B cell (primary cell): ENCODE results near the gene ODAD4. TPM values are rescaled to one million over a fixed set of nuclear protein-coding genes. Genes with fewer than 3 reads are reported as not detected.

Experiments used
- ATAC-seq: fragments of 200-7000 bp; cut with Tn5 transposase; one replicate; pipeline ENCODE4 v1.10.0; 2021; ENCODE audit warnings: low read depth, mild to moderate bottlenecking, moderate number of reproducible peaks, moderate library complexity
- CTCF ChIA-PET: fragments of 350-600 bp; sonication (Branson Sonifier 250); formaldehyde crosslinking; loops from one replicate; lab custom pipeline; 2021; ENCODE audit warnings: antibody characterized with exemption, inconsistent platforms; lab: Charles Lee
- POLR2A ChIA-PET: fragments of 350-600 bp; sonication (Branson Sonifier 250); formaldehyde crosslinking; loops from one replicate; lab custom pipeline; 2021; ENCODE audit warnings: antibody characterized with exemption; lab: Charles Lee
- DNase-seq: peaks from one replicate; pipeline ENCODE4 v3.0.0; 2013
- H2AFZ ChIP-seq: 2 replicates; pipeline ENCODE4 v1.6.1; 2012; ENCODE audit warnings: mild to moderate bottlenecking, low read depth, low read length; ENCODE audit not compliant: insufficient read depth, poor library complexity, severe bottlenecking
- H3K27ac ChIP-seq, 2 donors: 1 replicate in 1 of 2; 2 replicates in 1 of 2; pipeline ENCODE4 v1.5.1; 2012 to 2013; ENCODE audit warnings: low read length in 2 of 2, mild to moderate bottlenecking in 2 of 2, moderate library complexity in 1 of 2
- H3K27me3 ChIP-seq, 4 experiments: fragments of 200-600 bp in 1 of 4; sonication (generic) in 1 of 4; replicated peaks in 1 of 4; 1 replicate in 2 of 4; 2 replicates in 2 of 4; pipeline versions ENCODE4 v1.6.1 to v1.7.0; 2013 to 2016; ENCODE audit warnings: low read length in 3 of 4, mild to moderate bottlenecking in 2 of 4, mixed read lengths in 1 of 4, moderate library complexity in 1 of 4; ENCODE audit not compliant: insufficient read depth in 4 of 4, control insufficient read depth in 3 of 4; ENCODE audit errors: control extremely low read depth in 1 of 4
- H3K36me3 ChIP-seq, 2 experiments: replicated peaks in 1 of 2; 1 replicate in 1 of 2; 2 replicates in 1 of 2; pipeline versions ENCODE4 v1.6.1 to v1.7.1; 2013; ENCODE audit warnings: low read length in 1 of 2; ENCODE audit not compliant: insufficient read depth in 2 of 2, control insufficient read depth in 1 of 2; ENCODE audit errors: control extremely low read depth in 1 of 2, extremely low read depth in 1 of 2
- H3K4me1 ChIP-seq, 2 donors: fragments of 200-600 bp in 1 of 2; sonication (generic) in 1 of 2; 1 replicate in 1 of 2; 2 replicates in 1 of 2; pipeline versions ENCODE4 v1.5.1 to v1.6.1; 2013 to 2017; ENCODE audit warnings: low read length in 2 of 2; ENCODE audit not compliant: control insufficient read depth in 2 of 2, insufficient read depth in 2 of 2
- H3K4me2 ChIP-seq: replicated peaks from 2 replicates; pipeline ENCODE3; 2012; ENCODE audit warnings: mild to moderate bottlenecking, low read depth, low read length; ENCODE audit not compliant: poor library complexity, severe bottlenecking
- H3K4me3 ChIP-seq, 5 experiments: fragments of 200-600 bp in 1 of 5; sonication (generic) in 1 of 5; 1 replicate in 3 of 5; 2 replicates in 2 of 5; pipeline versions ENCODE4 v1.5.1 to v1.7.0; 2011 to 2016; ENCODE audit warnings: low read length in 4 of 5, mild to moderate bottlenecking in 4 of 5, low read depth in 2 of 5, control low read depth in 1 of 5, moderate library complexity in 1 of 5; ENCODE audit not compliant: insufficient read depth in 1 of 5; ENCODE audit errors: control extremely low read depth in 1 of 5, extremely low read depth in 1 of 5
- H3K79me2 ChIP-seq: fragments of 200-600 bp; sonication (generic); one replicate; pipeline ENCODE4 v1.6.0; 2016; ENCODE audit warnings: low read length; ENCODE audit not compliant: control insufficient read depth, insufficient read depth
- H3K9ac ChIP-seq: fragments of 200-600 bp; sonication (generic); 2 replicates; pipeline ENCODE4 v1.6.1; 2017; ENCODE audit warnings: mild to moderate bottlenecking, low read length, moderate library complexity
- H3K9me3 ChIP-seq, 3 donors: one replicate each; pipeline versions ENCODE4 v1.6.1 to v1.7.1; 2013; ENCODE audit warnings: low read length in 2 of 3; ENCODE audit not compliant: control insufficient read depth in 2 of 3, insufficient read depth in 1 of 3; ENCODE audit errors: control extremely low read depth in 1 of 3
- H4K20me1 ChIP-seq: 2 replicates; pipeline ENCODE4 v1.6.0; 2012; ENCODE audit warnings: mild to moderate bottlenecking, low read length; ENCODE audit not compliant: insufficient read depth, control insufficient read depth, poor library complexity, severe bottlenecking
- H3K27ac Mint-ChIP-seq: one replicate; pipeline ENCODE4 v1.8.0; 2021; ENCODE audit warnings: mixed read lengths
- H3K27me3 Mint-ChIP-seq: one replicate; pipeline ENCODE4 v1.8.0; 2021; ENCODE audit warnings: mixed read lengths
- H3K4me1 Mint-ChIP-seq: one replicate; pipeline ENCODE4 v1.8.0; 2021; ENCODE audit warnings: mixed read lengths
- H3K4me3 Mint-ChIP-seq: one replicate; pipeline ENCODE4 v1.8.0; 2021; ENCODE audit warnings: mixed read lengths
- H3K9me3 Mint-ChIP-seq: one replicate; pipeline ENCODE4 v1.8.0; 2022; ENCODE audit warnings: mixed read lengths; ENCODE audit not compliant: insufficient read depth
- CTCF ChIP-seq: fragments of 200-600 bp; IDR thresholded peaks from one replicate; pipeline ENCODE4 v1.8.0; 2022; ENCODE audit warnings: antibody characterized with exemption, mild to moderate bottlenecking
- EZH2 ChIP-seq: IDR thresholded peaks from 2 replicates; pipeline ENCODE4 v1.6.1; 2012; ENCODE audit warnings: borderline replicate concordance, low read depth, mild to moderate bottlenecking, moderate library complexity, low read length; ENCODE audit not compliant: insufficient read depth, poor library complexity, severe bottlenecking
- whole genome bisulfite sequencing: methylation state at CpG from one replicate; pipeline ENCODE4 v1.1.5; 2013; ENCODE audit warnings: missing lambda C conversion rate; ENCODE audit not compliant: insufficient coverage; 5-methylcytosine and 5-hydroxymethylcytosine counted together
- intact Hi-C: fragments of 100-400 bp; cut with micrococcal nuclease; formaldehyde crosslinking; loops from one replicate; pipeline ENCODE4 v1.10.0; 2022
- polyA plus RNA-seq: library from polyadenylated mRNA; depleted of rRNA; stranded (reverse); fragments of >200 nt; gene quantifications from 2 replicates; pipeline ENCODE4 v1.2.3, GENCODE V29; 2012
- total RNA-seq, 2 donors: library from RNA; stranded (reverse); fragments of 120-200 nt in 1 of 2; gene quantifications; 1 replicate in 1 of 2; 2 replicates in 1 of 2; pipeline versions ENCODE4 v1.2.3 to v1.2.4, GENCODE V29; 2013 to 2022

Gene ODAD4
- total and polyA plus RNA-seq, 2 donors (not counting 1 experiment from before 2014, with no cell fraction given), result 0.27 TPM; not detected in 1

- Mint-ChIP-seq H3K27me3 (peaks cover 3% of the 10 kb centered on the region), H3K27ac (no peak overlapping the region), H3K9me3 (no peaks in the 10 kb centered on the region), H3K4me3 (no peak overlapping the region), H3K4me1 (no peaks in the 10 kb centered on the region)
- Histone ChIP-seq H3K9me3 (no peaks in the 10 kb centered on the region), H3K27me3 (no peaks in the 10 kb centered on the region), H3K4me2 (no peak overlapping the region), H3K9ac (no peak overlapping the region), H3K27ac (no peak overlapping the region), H3K79me2 (no peaks in the 10 kb centered on the region), H3K4me1 (no peaks in the 10 kb centered on the region), H4K20me1 (no peaks in the 10 kb centered on the region), H3K36me3 (no peaks in the 10 kb centered on the region), H3K4me3 (no peak overlapping the region), H2AFZ (no peak overlapping the region)
- TF ChIP-seq EZH2, result no peak
- no peak for TF ChIP-seq CTCF
- 95% methylated on average over 3 of the region's 3 CpGs for WGBS
- DNase-seq (no peak), ATAC-seq (no peak)
- intact Hi-C loops, result no loop called here
- ChIA-PET CTCF (no interaction called here), POLR2A (no interaction called here)
Measured at GRCh38 chr17:41943492-41943891, 13.1 kb downstream of the ODAD4 start.

DNA sequence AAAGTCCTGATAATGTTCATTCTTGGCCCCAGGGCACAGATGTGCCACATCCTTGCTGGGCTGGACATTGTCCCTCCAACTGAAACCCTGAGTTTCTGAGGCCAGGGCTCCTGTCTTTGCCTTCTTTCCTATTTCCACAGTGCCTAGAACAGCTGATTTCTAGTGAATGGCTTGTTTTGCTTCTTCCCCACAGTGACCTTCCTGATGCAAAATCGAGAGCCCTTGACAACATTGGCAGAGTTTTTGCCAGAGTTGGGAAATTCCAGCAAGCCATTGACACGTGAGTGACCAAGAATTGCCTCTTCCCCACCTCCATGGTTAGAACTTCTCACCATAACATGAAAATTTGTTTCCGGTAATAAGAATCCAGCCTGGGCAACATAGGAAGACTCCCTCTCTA lies 14.5 kb downstream of the ODAD4 start:
- Mint-ChIP-seq H3K4me3 (no peak overlapping the region), H3K27ac (no peak overlapping the region), H3K4me1 (no peaks in the 10 kb centered on the region), H3K9me3 (no peaks in the 10 kb centered on the region), H3K27me3 (peaks cover 3% of the 10 kb centered on the region)
- H3K4me3 ChIP-seq, result no peak overlapping the region
- H4K20me1 ChIP-seq, result no peaks in the 10 kb centered on the region
- ChIA-PET CTCF (interaction anchor here (0.7 kb wide), 1 partner anchor 22 kb away, joined by 3 read pairs; no protein-coding TSS in a partner anchor), POLR2A (interaction anchor here (0.6 kb wide), 1 partner anchor 11 kb away, joined by 3 read pairs; no protein-coding TSS in a partner anchor)
- no peaks in the 10 kb centered on the region for H3K9me3 ChIP-seq
- H3K27me3 ChIP-seq, result no peaks in the 10 kb centered on the region
- no peak overlapping the region for H3K9ac ChIP-seq
- TF ChIP-seq EZH2 (no peak), CTCF (no peak)
- H2AFZ ChIP-seq, result no peak overlapping the region
- WGBS, result 69% methylated on average over 2 of the region's 3 CpGs
- H3K27ac ChIP-seq, result no peak overlapping the region
- ATAC-seq (no peak), DNase-seq (no peak)
- intact Hi-C loops, result no loop called here
- no peaks in the 10 kb centered on the region for H3K4me1 ChIP-seq
- no peak overlapping the region for H3K4me2 ChIP-seq
- no peaks in the 10 kb centered on the region for H3K79me2 ChIP-seq
- H3K36me3 ChIP-seq, result no peaks in the 10 kb centered on the region
